ENCODE results near the gene NRARP. TPM values are rescaled to one million over a fixed set of nuclear protein-coding genes. Genes with fewer than 3 reads are reported as not detected.

Gene NRARP
- total and polyA plus RNA-seq, 2 of the 13 experiments (the other 11 are each of a cell fraction or from before 2014, with no cell fraction given): 0.22 to 0.46 TPM

- TF ChIP-seq ZNF441 (CRISPR knock-in tag; IDR thresholded peaks at IDR 0.05; ENCODE audit: borderline replicate concordance): no peak; the same call in 1 of the 2 replicates
- TF ChIP-seq HIC2 (CRISPR knock-in tag; IDR thresholded peaks at IDR 0.05; ENCODE audit: low read depth): no peak
- TF ChIP-seq SRY (CRISPR knock-in tag; IDR thresholded peaks at IDR 0.05): peak; percentile 80
- TF ChIP-seq SP140L (CRISPR knock-in tag; IDR thresholded peaks at IDR 0.05; ENCODE audit: borderline replicate concordance): no peak
- no peak for TF ChIP-seq CENPX (CRISPR knock-in tag; IDR thresholded peaks at IDR 0.05)
- TF ChIP-seq RORA (CRISPR knock-in tag; IDR thresholded peaks at IDR 0.05): no peak
- peak; percentile 40; the same call in 1 of the 2 replicates for TF ChIP-seq TOPORS (CRISPR knock-in tag; IDR thresholded peaks at IDR 0.05)
- no peak for TF ChIP-seq ATF1 (CRISPR knock-in tag; IDR thresholded peaks at IDR 0.05)
- TF ChIP-seq CTCF (CRISPR knock-in tag; IDR thresholded peaks at IDR 0.05): peak; percentile 50
- peak; percentile 86 for TF ChIP-seq ZHX2 (IDR thresholded peaks at IDR 0.05; ENCODE audit: low read depth)
- no peak for TF ChIP-seq ZHX2 (CRISPR knock-in tag; IDR thresholded peaks at IDR 0.05; ENCODE audit: borderline replicate concordance)
- no peak for TF ChIP-seq HNRNPUL1 (IDR thresholded peaks at IDR 0.05; ENCODE audit: low read depth, low read length)
- TF ChIP-seq ELF1 (CRISPR knock-in tag; IDR thresholded peaks at IDR 0.05): no peak
- no peak for TF ChIP-seq TBX2 (CRISPR knock-in tag; IDR thresholded peaks at IDR 0.05; ENCODE audit: borderline replicate concordance)
- TF ChIP-seq ZNF101 (CRISPR knock-in tag; IDR thresholded peaks at IDR 0.05; ENCODE audit: borderline replicate concordance, low read depth): no peak
- TF ChIP-seq ZNF770 (CRISPR knock-in tag; IDR thresholded peaks at IDR 0.05): no peak; the same call in 1 of the 2 replicates
- TF ChIP-seq ZNF331 (CRISPR knock-in tag; IDR thresholded peaks at IDR 0.05): 0 out of 2 replicates have a peak, but pooled peaks have one; percentile 1
- TF ChIP-seq PHF20 (CRISPR knock-in tag; IDR thresholded peaks at IDR 0.05): peak; percentile 73
These were observed 47.2 kb downstream of the NRARP start, which contains the start of gene NELFB (continued) for GRCh38 chr9:137254624-137255447.
